Activated CD8-positive, alpha-beta memory T cell treated with anti-CD3 and anti-CD28 coated beads, Interleukin-2, amount 50 U/mL, for 48 hours (primary cell): ENCODE results near the gene IL1RL1.

ENCODE experiments used
- DNase-seq: peaks from one replicate; pipeline ENCODE4 v3.0.0-alpha.2; 2020

The IL1RL1 gene

GRCh38 chr2:102310964-102311640 lies at the start of gene IL1RL1:
Gene IL1RL1, plus strand, starts transcription at chr2:102311563. Its CDS starts 26,702 bp downstream, at chr2:102338265.
- DNase-seq = no peak

GRCh38 chr2:102262216-102263129 lies 48.9 kb upstream of the IL1RL1 start:
- no peak for DNase-seq

GRCh38 chr2:102264952-102265351 lies 46.4 kb upstream of the IL1RL1 start:
- DNase-seq = no peak

- DNase-seq = no peak
Measured at GRCh38 chr2:102266204-102266603, 45.2 kb upstream of the IL1RL1 start.

GRCh38 chr2:102267774-102268173 lies 43.6 kb upstream of the IL1RL1 start:
- no peak for DNase-seq

- no peak for DNase-seq
Measured at GRCh38 chr2:102268510-102269199, 42.7 kb upstream of the IL1RL1 start.

- DNase-seq = no peak
Measured at GRCh38 chr2:102269200-102269524, 42.2 kb upstream of the IL1RL1 start.

GRCh38 chr2:102271844-102272243 lies 39.5 kb upstream of the IL1RL1 start:
- no peak for DNase-seq

GRCh38 chr2:102273619-102274211 lies 37.6 kb upstream of the IL1RL1 start:
- no peak for DNase-seq

GRCh38 chr2:102276549-102277201 lies 34.7 kb upstream of the IL1RL1 start:
- no peak for DNase-seq

- DNase-seq = no peak
Measured at GRCh38 chr2:102277202-102277700, 34.1 kb upstream of the IL1RL1 start.

GRCh38 chr2:102278720-102279390 lies 32.5 kb upstream of the IL1RL1 start:
- no peak for DNase-seq

GRCh38 chr2:102279391-102279735 lies 32.0 kb upstream of the IL1RL1 start:
- DNase-seq = no peak

- DNase-seq = no peak
Measured at GRCh38 chr2:102282678-102283091, 28.7 kb upstream of the IL1RL1 start.

- DNase-seq = no peak
Measured at GRCh38 chr2:102283996-102284395, 27.4 kb upstream of the IL1RL1 start.

GRCh38 chr2:102284611-102285010 lies 26.8 kb upstream of the IL1RL1 start:
- DNase-seq = no peak

- no peak for DNase-seq
Measured at GRCh38 chr2:102285368-102285767, 26.0 kb upstream of the IL1RL1 start.

GRCh38 chr2:102286041-102286440 lies 25.3 kb upstream of the IL1RL1 start:
- no peak for DNase-seq

GRCh38 chr2:102289129-102289528 lies 22.2 kb upstream of the IL1RL1 start:
- no peak for DNase-seq

GRCh38 chr2:102290594-102290993 lies 20.8 kb upstream of the IL1RL1 start:
- no peak for DNase-seq

GRCh38 chr2:102291319-102292075 lies 19.9 kb upstream of the IL1RL1 start:
- no peak for DNase-seq
